ENCODE data around the gene PHC2.

DNA sequence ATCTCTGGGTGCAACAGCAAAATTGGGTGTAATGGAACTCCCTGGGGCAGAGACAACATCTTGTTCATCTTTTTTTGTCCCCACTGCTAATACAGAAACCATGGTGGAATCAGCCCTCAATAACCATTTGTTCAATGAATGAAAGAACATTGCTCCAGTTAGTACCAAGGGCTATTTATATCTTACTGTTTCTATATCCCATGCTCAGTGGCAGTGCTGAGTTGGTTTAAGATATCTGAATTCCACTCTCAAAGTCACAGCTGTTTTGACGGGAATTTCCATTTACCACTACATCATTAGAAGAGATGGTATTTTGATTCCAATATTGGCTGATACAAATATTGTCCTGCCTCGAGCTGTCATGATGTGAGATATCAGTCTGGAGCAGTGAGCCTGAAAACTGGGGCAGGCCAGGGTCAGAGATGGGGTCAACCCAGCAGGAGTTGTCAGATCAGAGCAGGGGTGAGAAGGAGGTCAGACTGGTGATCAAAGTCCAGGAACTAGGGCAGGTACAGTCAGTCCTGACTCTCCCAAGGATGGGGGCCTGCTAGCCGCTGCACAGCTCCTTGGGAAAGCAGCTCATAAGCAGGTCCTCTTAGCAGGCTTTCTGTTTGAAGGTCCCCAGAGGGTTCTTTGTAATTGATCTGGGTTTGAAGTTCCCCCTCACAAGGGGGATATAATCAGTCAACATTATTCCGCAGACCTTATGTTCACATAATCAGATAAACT, 5.8 kb upstream of the PHC2 start:
- no peak for TF ChIP-seq CTCF (IDR thresholded peaks at IDR 0.05; ENCODE audit: low read length)
- no peak for TF ChIP-seq EZH2 (IDR thresholded peaks at IDR 0.05; ENCODE audit: borderline replicate concordance, low read length)
